GM13977 (cell line): ENCODE data around the gene CHL1.

Source experiments
- DNase-seq: peaks from one replicate; pipeline ENCODE4 v3.0.0; 2012; ENCODE audit warnings: low spot score
- in situ Hi-C: fragments of 300-500 bp; cut with MboI; formaldehyde crosslinking; loops from one replicate; pipeline ENCODE4 v1.12.0; 2022; ENCODE audit warnings: low sequenced_read_pairs, low pct_unique_long_range_greater_than_20kb, mixed read lengths, inconsistent platforms; ENCODE audit not compliant: unreplicated experiment
- TF ChIP-seq, protein P1 (sequence below): IDR thresholded peaks from 2 replicates; pipeline ENCODE4 v1.5.1; 2012; ENCODE audit warnings: mild to moderate bottlenecking, control low read depth; ENCODE audit not compliant: insufficient read depth; ENCODE audit errors: extremely low read depth, missing control alignments

CHL1 gene

DNA sequence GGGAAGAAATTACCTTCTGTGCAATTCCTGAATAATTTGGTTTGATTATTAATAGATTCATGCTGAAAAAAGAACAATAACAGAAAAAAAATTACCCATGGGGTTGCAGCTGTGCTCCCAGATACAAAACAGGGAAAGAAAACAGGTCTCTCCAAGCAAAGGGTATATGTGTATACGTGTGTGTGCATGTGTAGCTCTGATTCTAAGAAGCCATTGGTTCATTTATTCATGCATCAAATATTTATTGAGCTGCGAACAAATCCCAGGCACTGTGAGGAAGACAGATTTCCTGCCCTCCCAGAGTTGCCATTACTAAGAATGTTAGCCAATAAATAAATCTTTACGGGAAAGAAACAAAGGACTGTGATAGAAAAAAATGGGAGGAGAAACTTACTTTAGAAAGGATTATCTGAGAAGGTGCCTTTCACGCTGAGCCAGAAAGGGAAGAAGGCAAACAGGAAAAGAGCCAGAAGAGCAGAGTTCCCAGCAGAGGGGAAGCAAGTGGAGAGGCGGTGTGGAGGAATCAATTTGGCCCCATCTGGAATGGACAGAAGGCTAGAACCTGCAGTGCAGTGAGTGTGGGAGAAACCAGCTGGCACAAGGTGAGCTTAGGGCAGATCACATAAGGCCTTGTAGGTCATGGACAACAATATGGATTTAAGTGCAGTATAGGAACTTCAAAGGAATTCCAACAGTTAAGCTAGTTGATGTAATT, 20.7 kb downstream of the CHL1 start:
- in situ Hi-C loops: no loop called here
- TF ChIP-seq, protein P1, sequence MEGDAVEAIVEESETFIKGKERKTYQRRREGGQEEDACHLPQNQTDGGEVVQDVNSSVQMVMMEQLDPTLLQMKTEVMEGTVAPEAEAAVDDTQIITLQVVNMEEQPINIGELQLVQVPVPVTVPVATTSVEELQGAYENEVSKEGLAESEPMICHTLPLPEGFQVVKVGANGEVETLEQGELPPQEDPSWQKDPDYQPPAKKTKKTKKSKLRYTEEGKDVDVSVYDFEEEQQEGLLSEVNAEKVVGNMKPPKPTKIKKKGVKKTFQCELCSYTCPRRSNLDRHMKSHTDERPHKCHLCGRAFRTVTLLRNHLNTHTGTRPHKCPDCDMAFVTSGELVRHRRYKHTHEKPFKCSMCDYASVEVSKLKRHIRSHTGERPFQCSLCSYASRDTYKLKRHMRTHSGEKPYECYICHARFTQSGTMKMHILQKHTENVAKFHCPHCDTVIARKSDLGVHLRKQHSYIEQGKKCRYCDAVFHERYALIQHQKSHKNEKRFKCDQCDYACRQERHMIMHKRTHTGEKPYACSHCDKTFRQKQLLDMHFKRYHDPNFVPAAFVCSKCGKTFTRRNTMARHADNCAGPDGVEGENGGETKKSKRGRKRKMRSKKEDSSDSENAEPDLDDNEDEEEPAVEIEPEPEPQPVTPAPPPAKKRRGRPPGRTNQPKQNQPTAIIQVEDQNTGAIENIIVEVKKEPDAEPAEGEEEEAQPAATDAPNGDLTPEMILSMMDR: no peak
- DNase-seq: no peak

DNA sequence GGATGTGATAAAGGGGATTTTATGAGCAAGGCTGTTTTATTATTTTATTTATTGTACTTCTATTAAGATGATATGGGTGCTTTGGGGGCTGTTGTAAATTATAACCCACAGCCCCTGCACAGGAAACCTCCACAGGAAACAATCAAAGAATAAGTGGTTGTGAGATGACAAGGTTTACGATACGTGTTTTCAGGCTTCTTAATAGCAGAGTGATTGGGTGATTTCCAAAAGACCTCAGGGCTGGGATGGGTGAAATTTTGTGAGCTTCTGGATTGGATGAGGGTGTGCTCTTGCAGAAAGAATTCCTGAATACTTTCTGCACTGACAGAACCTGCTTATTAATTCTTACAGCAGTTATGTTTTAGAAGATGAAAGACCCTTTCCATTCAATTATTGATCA, 21.4 kb downstream of the CHL1 start:
- TF ChIP-seq, protein P1: no peak
- no peak for DNase-seq
- in situ Hi-C loops: no loop called here

DNA sequence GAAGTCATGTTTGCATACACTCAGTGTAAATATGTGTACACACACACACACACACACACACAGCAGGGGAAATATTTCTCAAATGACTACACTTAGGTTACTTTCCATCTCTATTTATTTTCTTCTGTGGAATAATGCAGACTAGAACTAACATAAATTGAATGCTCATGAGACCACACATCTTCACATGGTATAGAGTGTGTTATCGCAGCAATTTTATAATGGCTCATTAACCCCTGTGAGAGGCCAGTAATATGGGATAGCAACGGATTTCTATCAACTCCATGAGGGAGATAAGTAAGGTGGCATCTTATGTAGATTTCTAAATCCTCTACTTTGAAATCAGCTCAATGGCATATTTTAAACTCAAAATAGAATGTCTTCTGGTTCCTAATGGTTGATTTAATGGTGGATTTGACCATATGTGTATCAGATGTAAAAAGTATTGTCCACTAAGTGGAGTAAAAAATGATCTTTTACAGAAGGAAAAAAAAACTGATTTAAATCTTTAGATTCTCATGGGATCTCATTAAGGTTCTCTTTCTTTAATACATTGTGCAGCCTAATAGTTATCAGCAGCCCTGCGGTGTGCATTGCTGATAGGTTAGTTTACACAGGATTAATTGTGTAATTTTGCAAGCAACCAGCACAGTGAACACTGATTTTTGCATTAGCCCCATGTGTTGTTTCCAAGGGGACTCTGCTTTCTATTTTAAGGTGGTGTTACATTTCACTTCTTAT, 32.0 kb downstream of the CHL1 start:
- TF ChIP-seq, protein P1: no peak
- in situ Hi-C loops: no loop called here
- no peak for DNase-seq

DNA sequence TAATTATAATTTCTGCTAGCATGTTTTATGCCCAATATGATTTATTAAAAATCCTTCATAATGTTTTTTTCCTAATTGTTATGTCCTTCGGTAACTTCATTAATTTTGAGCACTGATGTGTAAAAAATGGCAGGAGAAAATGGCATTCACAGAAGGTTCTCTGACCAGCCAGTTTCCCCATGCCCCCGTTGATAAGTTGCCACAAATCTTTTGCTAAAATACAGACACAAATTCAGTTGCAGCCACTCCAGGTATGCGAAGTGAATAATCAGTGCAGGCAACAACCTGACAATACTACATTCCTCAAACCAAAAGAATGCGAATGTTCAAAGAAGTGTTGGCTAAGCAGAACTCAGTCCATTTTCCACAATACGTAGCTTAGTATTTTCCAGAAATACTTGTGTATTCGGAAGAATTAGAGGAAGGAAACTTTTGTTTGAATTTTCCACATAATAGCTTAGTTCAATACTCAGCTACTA, 32.7 kb downstream of the CHL1 start:
- DNase-seq: no peak
- in situ Hi-C loops: no loop called here
- TF ChIP-seq, protein P1: no peak

DNA sequence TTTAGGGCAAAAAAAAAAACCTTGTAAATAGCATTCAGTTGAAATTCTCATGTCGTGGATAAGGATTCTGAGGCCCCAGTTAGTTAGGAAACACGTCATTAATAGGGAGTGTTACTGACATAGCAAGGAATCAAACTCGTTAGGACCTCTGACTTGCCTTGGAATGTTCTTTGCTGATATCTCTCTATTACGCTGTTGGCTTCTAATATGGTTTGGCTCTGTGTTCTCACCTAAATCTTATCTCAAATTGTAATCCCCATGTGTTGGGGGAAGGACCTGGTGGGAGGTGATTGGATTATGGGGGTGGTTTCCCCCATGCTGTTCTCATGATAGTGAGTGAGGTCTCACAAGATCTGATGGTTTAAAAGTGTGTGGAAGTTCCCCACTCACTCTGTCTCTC, 40.3 kb downstream of the CHL1 start:
- TF ChIP-seq, protein P1: no peak
- in situ Hi-C loops: no loop called here
- no peak for DNase-seq

DNA sequence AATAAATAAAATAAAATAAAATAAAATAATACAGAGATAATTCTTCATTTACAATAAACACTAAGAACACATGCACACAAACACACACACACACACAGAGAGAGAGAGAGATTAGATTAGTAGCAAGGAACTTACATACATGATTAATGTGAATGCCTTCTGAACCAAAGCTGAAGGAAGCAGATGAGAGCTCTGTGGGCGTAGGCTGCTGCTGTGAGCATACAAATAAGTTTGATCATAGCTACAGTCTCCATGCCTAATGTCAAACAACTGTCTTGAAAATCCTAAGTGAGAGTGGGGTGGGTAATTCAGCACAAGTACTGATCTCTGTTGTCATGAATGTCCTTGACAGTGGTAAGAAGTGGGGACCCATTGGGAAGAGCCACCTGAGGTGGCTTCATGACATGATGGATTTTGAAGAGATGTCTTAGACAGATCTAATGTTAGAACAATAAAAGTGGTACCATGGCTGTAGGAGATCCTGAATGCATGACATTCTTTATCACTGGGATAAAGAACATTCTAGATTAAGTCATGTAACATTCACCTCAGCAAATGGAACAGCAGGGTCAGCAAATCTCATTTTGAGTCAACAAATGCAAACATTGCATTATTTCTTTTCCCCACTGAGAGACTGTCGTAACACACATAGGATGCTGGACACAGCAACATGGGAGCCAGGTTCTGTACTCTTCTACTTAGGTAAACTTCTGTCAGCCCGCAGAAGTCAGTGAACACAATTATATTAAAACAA, 46.2 kb downstream of the CHL1 start:
- TF ChIP-seq, protein P1: no peak
- in situ Hi-C loops: no loop called here
- DNase-seq: no peak
